Brain microvascular endothelial cell (primary cell): ENCODE results near the gene EBF3.

Source experiments
- DNase-seq: peaks from one replicate; pipeline ENCODE4 v3.0.0-alpha.2; 2020
- H3K27ac ChIP-seq: fragments of 250-450 bp; sonication (Bioruptor Pico); 2 replicates; pipeline ENCODE4 v1.5.1; 2020; ENCODE audit warnings: mild to moderate bottlenecking, moderate library complexity
- H3K27me3 ChIP-seq: fragments of 250-450 bp; sonication (Bioruptor Pico); replicated peaks from 2 replicates; pipeline ENCODE4 v1.5.1; 2020; ENCODE audit warnings: mild to moderate bottlenecking
- H3K36me3 ChIP-seq: fragments of 250-450 bp; sonication (Bioruptor Pico); replicated peaks from 2 replicates; pipeline ENCODE4 v1.5.1; 2020; ENCODE audit warnings: mild to moderate bottlenecking
- H3K4me3 ChIP-seq: 2 replicates; pipeline ENCODE4 v1.5.1; 2011; ENCODE audit warnings: low read depth, mild to moderate bottlenecking, control low read depth, low read length, moderate library complexity
- CTCF ChIP-seq: IDR thresholded peaks from 2 replicates; pipeline ENCODE4 v1.5.1; 2011; ENCODE audit warnings: low read depth, mild to moderate bottlenecking, moderate library complexity, low read length, control low read depth, inconsistent platforms; ENCODE audit errors: missing control alignments
- in situ Hi-C: cut with HindIII; loops from 2 replicates; pipeline ENCODE4 v1.10.0; 2017; ENCODE audit warnings: low sequenced_read_pairs, low pct_ligation_motif_present

EBF3 gene

GRCh38 chr10:130003787-130004613 is 39.9 kb upstream of the EBF3 start:
- no peaks in the 10 kb centered on the region for H3K27me3 ChIP-seq
- in situ Hi-C loops: no loop called here

GRCh38 chr10:130003166-130003565 is 39.1 kb upstream of the EBF3 start:
- DNase-seq: no peak
- Histone ChIP-seq H3K27me3 (no peaks in the 10 kb centered on the region), H3K4me3 (no peak overlapping the region), H3K36me3 (no peaks in the 10 kb centered on the region), H3K27ac (no peak overlapping the region)
- in situ Hi-C loops: no loop called here
- TF ChIP-seq CTCF: no peak

More at GRCh38 chr10:130003787-130004613, 39.9 kb upstream of the EBF3 start:
- DNase-seq: no peak
- H3K27ac ChIP-seq: no peak overlapping the region
- no peaks in the 10 kb centered on the region for H3K36me3 ChIP-seq
- H3K4me3 ChIP-seq: no peak overlapping the region
- TF ChIP-seq CTCF: no peak

GRCh38 chr10:130002606-130003005 is 38.5 kb upstream of the EBF3 start:
- Histone ChIP-seq H3K27ac (no peak overlapping the region), H3K27me3 (no peaks in the 10 kb centered on the region), H3K36me3 (no peaks in the 10 kb centered on the region), H3K4me3 (no peak overlapping the region)
- in situ Hi-C loops: no loop called here
- no peak for TF ChIP-seq CTCF
- DNase-seq: no peak

- H3K36me3 ChIP-seq: no peaks in the 10 kb centered on the region
- H3K4me3 ChIP-seq: no peak overlapping the region
- DNase-seq: no peak
- in situ Hi-C loops: no loop called here
- TF ChIP-seq CTCF: no peak
- no peak overlapping the region for H3K27ac ChIP-seq
- H3K27me3 ChIP-seq: no peaks in the 10 kb centered on the region
These were observed 36.8 kb upstream of the EBF3 start for GRCh38 chr10:130000918-130001317.

GRCh38 chr10:129999140-129999539 is 35.1 kb upstream of the EBF3 start:
- in situ Hi-C loops: no loop called here
- no peaks in the 10 kb centered on the region for H3K27me3 ChIP-seq
- no peak overlapping the region for H3K4me3 ChIP-seq
- DNase-seq: no peak
- H3K27ac ChIP-seq: no peak overlapping the region
- H3K36me3 ChIP-seq: no peaks in the 10 kb centered on the region
- no peak for TF ChIP-seq CTCF

GRCh38 chr10:129993621-129994020 is 29.5 kb upstream of the EBF3 start:
- Histone ChIP-seq H3K4me3 (no peak overlapping the region), H3K36me3 (no peaks in the 10 kb centered on the region), H3K27ac (no peak overlapping the region), H3K27me3 (no peaks in the 10 kb centered on the region)
- no peak for TF ChIP-seq CTCF
- no peak for DNase-seq
- in situ Hi-C loops: no loop called here
